ENCODE measurements around the gene SPINK2. TPM values are rescaled to one million over a fixed set of nuclear protein-coding genes. Genes with fewer than 3 reads are reported as not detected.

SPINK2 gene
- total RNA-seq, 3 donors from 2014 or later, result 0.66 to 2.4 TPM; not detected in 1

DNA sequence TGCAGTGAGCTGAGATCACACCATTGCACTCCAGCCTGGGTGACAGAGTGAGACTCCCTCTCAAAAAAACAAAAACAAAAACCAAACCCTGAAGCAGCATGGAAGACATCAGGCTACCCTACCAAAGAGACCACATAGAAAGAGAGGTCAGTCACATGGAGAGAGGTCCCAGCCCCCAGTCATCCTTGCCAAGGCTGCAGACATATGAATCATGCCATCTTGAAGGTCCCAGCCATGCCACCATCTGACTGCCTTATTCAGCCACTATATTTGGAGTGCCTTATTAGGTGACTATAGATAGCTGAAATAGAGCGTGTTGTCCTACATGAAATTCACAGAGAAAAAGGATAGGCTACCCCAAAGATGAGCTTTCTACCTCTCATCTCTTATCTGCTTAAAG is 48.2 kb downstream of the SPINK2 start:
- Histone ChIP-seq H3K4me1 (no peaks in the 10 kb centered on the region), H3K9me3 (no peaks in the 10 kb centered on the region), H3K27ac (no peak overlapping the region), H3K36me3 (no peaks in the 10 kb centered on the region), H3K27me3 (no peaks in the 10 kb centered on the region), H3K4me3 (no peak overlapping the region)
- intact Hi-C loops (cut with DNase I; ENCODE audit: low total_unique reads), result no loop called here
- DNase-seq (ENCODE audit: low spot score in 2 of 2), result no peak
- TF ChIP-seq, protein P1, sequence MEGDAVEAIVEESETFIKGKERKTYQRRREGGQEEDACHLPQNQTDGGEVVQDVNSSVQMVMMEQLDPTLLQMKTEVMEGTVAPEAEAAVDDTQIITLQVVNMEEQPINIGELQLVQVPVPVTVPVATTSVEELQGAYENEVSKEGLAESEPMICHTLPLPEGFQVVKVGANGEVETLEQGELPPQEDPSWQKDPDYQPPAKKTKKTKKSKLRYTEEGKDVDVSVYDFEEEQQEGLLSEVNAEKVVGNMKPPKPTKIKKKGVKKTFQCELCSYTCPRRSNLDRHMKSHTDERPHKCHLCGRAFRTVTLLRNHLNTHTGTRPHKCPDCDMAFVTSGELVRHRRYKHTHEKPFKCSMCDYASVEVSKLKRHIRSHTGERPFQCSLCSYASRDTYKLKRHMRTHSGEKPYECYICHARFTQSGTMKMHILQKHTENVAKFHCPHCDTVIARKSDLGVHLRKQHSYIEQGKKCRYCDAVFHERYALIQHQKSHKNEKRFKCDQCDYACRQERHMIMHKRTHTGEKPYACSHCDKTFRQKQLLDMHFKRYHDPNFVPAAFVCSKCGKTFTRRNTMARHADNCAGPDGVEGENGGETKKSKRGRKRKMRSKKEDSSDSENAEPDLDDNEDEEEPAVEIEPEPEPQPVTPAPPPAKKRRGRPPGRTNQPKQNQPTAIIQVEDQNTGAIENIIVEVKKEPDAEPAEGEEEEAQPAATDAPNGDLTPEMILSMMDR (IDR thresholded peaks at IDR 0.05), result no peak
- TF ChIP-seq POLR2AphosphoS5 (IDR thresholded peaks at IDR 0.05), result no peak
- no peak for TF ChIP-seq POLR2A (IDR thresholded peaks at IDR 0.05)

DNA sequence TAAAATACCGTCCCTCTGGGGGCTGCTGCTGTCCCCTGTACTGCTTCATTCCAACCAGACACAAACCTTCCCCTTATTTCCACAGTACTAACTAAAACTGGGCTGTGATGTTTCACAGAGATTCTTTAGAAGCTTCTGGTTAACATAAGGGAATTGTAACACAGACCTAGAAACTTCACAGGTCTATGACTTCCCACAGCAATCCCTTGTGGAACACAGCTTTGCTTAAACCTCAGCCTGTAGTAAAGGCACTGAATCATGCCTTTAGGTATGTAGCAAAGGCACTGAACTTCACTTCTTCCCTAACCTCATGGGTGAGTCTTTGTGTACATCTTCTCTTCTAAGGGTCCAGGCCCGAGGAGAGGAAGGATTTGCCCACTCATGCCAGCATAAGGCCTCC is 49.4 kb downstream of the SPINK2 start:
- intact Hi-C loops (cut with DNase I; ENCODE audit: low total_unique reads), result no loop called here

DNA sequence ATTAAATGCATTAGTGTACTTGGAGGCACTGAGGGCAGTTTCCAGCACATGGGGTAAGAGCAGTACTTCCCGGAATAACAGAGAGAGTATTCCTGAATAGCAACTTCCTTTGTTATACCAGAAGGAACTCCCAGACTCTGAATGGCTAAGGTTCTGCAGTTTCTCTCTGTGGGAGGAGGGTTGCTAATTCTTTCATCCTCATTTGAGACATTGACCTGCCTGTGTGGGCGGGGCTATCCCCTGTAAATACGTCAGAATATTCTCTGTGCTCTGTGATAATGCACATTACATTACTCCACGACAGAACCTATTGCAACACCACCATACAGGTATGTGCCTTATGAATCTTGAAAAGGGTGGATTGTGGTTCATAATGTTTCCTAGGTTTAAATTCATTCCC is 52.7 kb downstream of the SPINK2 start:
- TF ChIP-seq, protein P1 (IDR thresholded peaks at IDR 0.05), result no peak
- TF ChIP-seq POLR2A (IDR thresholded peaks at IDR 0.05), result no peak
- TF ChIP-seq POLR2AphosphoS5 (IDR thresholded peaks at IDR 0.05), result no peak
- Histone ChIP-seq H3K27me3 (no peaks in the 10 kb centered on the region), H3K36me3 (no peaks in the 10 kb centered on the region), H3K27ac (no peak overlapping the region), H3K4me3 (no peak overlapping the region), H3K4me1 (no peaks in the 10 kb centered on the region), H3K9me3 (no peaks in the 10 kb centered on the region)
- no peak for DNase-seq (ENCODE audit: low spot score in 2 of 2)
- intact Hi-C loops (cut with DNase I; ENCODE audit: low total_unique reads), result no loop called here

More for the DNA sequence above, 49.4 kb downstream of the SPINK2 start:
- H3K27ac ChIP-seq, result no peak overlapping the region
- no peak for DNase-seq (ENCODE audit: low spot score in 2 of 2)
- no peaks in the 10 kb centered on the region for H3K4me1 ChIP-seq
- no peaks in the 10 kb centered on the region for H3K9me3 ChIP-seq
- TF ChIP-seq, protein P1 (IDR thresholded peaks at IDR 0.05), result no peak
- no peak for TF ChIP-seq POLR2A (IDR thresholded peaks at IDR 0.05)
- no peak for TF ChIP-seq POLR2AphosphoS5 (IDR thresholded peaks at IDR 0.05)
- no peaks in the 10 kb centered on the region for H3K36me3 ChIP-seq
- H3K27me3 ChIP-seq, result no peaks in the 10 kb centered on the region
- H3K4me3 ChIP-seq, result no peak overlapping the region

DNA sequence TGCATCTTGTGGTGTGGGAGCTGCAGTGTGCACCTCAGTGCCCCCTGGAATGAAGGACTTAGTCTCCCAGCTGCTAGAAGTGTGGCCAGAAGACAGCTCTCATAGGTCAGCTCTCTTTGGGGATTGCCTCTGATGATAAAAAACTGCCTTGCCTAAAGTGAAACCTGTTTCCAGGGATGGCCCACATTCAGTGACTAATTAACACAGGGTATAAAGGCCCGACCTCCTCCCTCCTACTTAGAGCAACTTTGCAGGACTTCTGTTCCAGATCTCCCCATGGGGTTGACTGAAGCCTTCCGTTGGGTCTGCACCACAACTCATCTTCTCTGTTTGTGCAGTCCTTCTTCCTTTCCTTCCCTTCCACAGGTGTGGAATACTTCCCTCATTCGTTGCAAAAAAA is 53.2 kb downstream of the SPINK2 start:
- no peak for DNase-seq (ENCODE audit: low spot score in 2 of 2)
- Histone ChIP-seq H3K4me3 (no peak overlapping the region), H3K4me1 (no peaks in the 10 kb centered on the region), H3K36me3 (no peaks in the 10 kb centered on the region), H3K27me3 (no peaks in the 10 kb centered on the region), H3K27ac (no peak overlapping the region), H3K9me3 (no peaks in the 10 kb centered on the region)
- intact Hi-C loops (cut with DNase I; ENCODE audit: low total_unique reads), result no loop called here
- TF ChIP-seq POLR2AphosphoS5 (IDR thresholded peaks at IDR 0.05) (no peak), POLR2A (IDR thresholded peaks at IDR 0.05) (no peak)
- TF ChIP-seq, protein P1 (IDR thresholded peaks at IDR 0.05), result no peak

DNA sequence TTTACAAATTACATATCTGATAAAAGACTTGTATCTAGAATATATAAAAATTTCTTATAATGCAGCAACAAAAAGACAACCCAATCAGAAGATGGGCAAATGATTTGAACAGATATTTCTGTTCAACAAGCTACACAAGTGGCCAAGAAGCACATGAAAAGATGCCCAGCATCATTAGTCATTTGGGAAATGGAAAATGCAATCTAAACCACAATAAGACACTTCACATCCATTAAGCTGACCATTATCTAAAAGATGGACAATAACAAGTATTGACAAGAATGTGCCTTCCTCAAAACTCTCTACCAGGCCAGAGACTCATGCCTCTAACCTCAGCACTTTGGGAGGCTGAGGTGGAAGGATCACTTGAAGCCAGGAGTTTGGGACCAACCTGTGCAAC is 53.9 kb downstream of the SPINK2 start:
- DNase-seq (ENCODE audit: low spot score in 2 of 2), result no peak
- Histone ChIP-seq H3K4me3 (no peak overlapping the region), H3K27me3 (no peaks in the 10 kb centered on the region), H3K27ac (no peak overlapping the region), H3K36me3 (no peaks in the 10 kb centered on the region), H3K9me3 (no peaks in the 10 kb centered on the region), H3K4me1 (no peaks in the 10 kb centered on the region)
- intact Hi-C loops (cut with DNase I; ENCODE audit: low total_unique reads), result no loop called here
- no peak for TF ChIP-seq POLR2A (IDR thresholded peaks at IDR 0.05)
- TF ChIP-seq, protein P1 (IDR thresholded peaks at IDR 0.05), result no peak
- no peak for TF ChIP-seq POLR2AphosphoS5 (IDR thresholded peaks at IDR 0.05)
